ENCODE results near the gene RIMS4.

DNA sequence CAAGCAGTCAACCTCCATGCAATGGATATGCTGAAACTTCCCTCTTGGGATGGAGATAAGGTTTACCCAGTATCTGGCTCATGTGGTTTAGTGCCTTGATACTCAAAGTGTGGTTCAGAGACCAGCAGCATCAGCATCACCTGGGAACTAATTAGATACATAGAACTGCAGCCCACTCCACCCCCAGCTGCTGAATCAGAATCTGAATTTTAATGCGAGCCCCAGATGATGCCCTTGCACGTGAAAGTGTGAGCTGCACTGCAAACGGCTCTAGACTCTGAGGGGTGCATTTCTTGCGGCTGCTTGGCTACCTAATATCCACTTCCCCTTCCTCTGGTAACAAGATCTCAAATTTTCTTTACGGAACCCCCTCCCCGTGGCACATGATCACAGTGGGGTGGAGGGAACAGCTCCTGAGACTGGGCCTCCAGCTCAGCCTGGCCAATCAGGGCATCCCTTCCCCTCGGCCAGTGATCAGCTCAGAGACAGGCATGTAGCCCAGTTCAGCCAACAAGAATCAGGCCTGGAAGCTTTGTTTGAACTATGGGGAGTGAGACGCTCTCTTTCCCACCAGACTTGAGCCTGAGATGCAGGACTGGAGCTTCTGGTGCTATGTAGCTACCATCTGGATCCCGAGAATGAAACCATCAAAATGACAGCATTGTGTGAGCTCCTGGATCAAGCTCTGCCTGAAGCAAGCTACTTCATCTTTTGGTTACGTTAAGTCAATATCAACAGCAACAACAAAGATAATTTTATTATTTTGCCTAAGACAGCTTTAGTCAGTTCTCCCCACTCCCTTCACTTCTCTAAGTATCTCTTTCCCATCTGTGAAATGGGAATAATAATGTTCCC lies 51.9 kb downstream of the RIMS4 start:
- TF ChIP-seq, protein P1, sequence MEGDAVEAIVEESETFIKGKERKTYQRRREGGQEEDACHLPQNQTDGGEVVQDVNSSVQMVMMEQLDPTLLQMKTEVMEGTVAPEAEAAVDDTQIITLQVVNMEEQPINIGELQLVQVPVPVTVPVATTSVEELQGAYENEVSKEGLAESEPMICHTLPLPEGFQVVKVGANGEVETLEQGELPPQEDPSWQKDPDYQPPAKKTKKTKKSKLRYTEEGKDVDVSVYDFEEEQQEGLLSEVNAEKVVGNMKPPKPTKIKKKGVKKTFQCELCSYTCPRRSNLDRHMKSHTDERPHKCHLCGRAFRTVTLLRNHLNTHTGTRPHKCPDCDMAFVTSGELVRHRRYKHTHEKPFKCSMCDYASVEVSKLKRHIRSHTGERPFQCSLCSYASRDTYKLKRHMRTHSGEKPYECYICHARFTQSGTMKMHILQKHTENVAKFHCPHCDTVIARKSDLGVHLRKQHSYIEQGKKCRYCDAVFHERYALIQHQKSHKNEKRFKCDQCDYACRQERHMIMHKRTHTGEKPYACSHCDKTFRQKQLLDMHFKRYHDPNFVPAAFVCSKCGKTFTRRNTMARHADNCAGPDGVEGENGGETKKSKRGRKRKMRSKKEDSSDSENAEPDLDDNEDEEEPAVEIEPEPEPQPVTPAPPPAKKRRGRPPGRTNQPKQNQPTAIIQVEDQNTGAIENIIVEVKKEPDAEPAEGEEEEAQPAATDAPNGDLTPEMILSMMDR (IDR thresholded peaks at IDR 0.05), result no peak
- TF ChIP-seq EZH2 (IDR thresholded peaks at IDR 0.05; ENCODE audit: borderline replicate concordance, insufficient read depth, low read depth, low read length, poor library complexity, severe bottlenecking), result no peak

All from B cell (primary cell).